Colonic mucosa (tissue), 4 donors: ENCODE measurements around the gene CDRT4. TPM values are rescaled to one million over a fixed set of nuclear protein-coding genes. Genes with fewer than 3 reads are reported as not detected.

ENCODE experiments used
- DNase-seq: peaks from one replicate; pipeline ENCODE4 v3.0.0-alpha.2; 2020
- H3K27ac ChIP-seq: fragments of 200-600 bp; one replicate; pipeline ENCODE4 v1.8.0; 2021
- H3K27me3 ChIP-seq: fragments of 200-600 bp; one replicate; pipeline ENCODE4 v1.8.0; 2021
- H3K36me3 ChIP-seq: fragments of 200-600 bp; one replicate; pipeline ENCODE4 v1.8.0; 2021
- H3K4me1 ChIP-seq: fragments of 200-600 bp; one replicate; pipeline ENCODE4 v1.8.0; 2021; ENCODE audit warnings: mild to moderate bottlenecking
- H3K4me3 ChIP-seq: fragments of 200-600 bp; one replicate; pipeline ENCODE4 v1.8.0; 2021
- H3K9ac ChIP-seq, 2 donors: one replicate each; pipeline ENCODE4 v1.7.0; 2013; ENCODE audit warnings: control low read depth in 2 of 2, low read depth in 2 of 2, low read length in 2 of 2
- H3K9me3 ChIP-seq: fragments of 200-600 bp; one replicate; pipeline ENCODE4 v1.8.0; 2021
- CTCF ChIP-seq: fragments of 200-600 bp; IDR thresholded peaks from one replicate; pipeline ENCODE4 v1.8.0; 2022; ENCODE audit warnings: antibody characterized with exemption, mild to moderate bottlenecking
- intact Hi-C: fragments of 100-400 bp; cut with DNase I; formaldehyde crosslinking; loops from one replicate; pipeline ENCODE4 v1.14.1; 2022
- total RNA-seq, 2 donors: library from RNA; stranded (reverse); fragmentation: NEBNext Ultra II Directional in 1 of 2; extraction: Animal tissue kit (Norgen Biotek cat#: 25700) in 1 of 2; gene quantifications; one replicate each; pipeline ENCODE4 v1.2.1, GENCODE V29; 2021
- donor health status: healthy.
- donor health status: DM: no; HTN: no; CAD: no.
- donor health status: DM: no; HTN: no; CAD: no.

The CDRT4 gene
- total RNA-seq, 2 donors from 2014 or later: 3.8 to 5.3 TPM

- intact Hi-C loops: no loop called here
- Histone ChIP-seq H3K9me3 (no peaks in the 10 kb centered on the region), H3K36me3 (no peaks in the 10 kb centered on the region), H3K4me1 (no peaks in the 10 kb centered on the region), H3K9ac (no peak overlapping the region), H3K27ac (no peak overlapping the region), H3K4me3 (no peak overlapping the region), H3K27me3 (no peaks in the 10 kb centered on the region)
- DNase-seq: no peak
- TF ChIP-seq CTCF: no peak
Observed at GRCh38 chr17:15438491-15439105, 28.8 kb downstream of the CDRT4 start.

GRCh38 chr17:15437303-15437635 lies 30.2 kb downstream of the CDRT4 start:
- intact Hi-C loops: no loop called here
- Histone ChIP-seq H3K4me1 (no peaks in the 10 kb centered on the region), H3K27ac (no peak overlapping the region), H3K9ac (peak overlapping the region in 1 of 2 donors; percentile 7), H3K36me3 (no peaks in the 10 kb centered on the region), H3K4me3 (no peak overlapping the region), H3K27me3 (no peaks in the 10 kb centered on the region), H3K9me3 (no peaks in the 10 kb centered on the region)
- no peak for DNase-seq
- no peak for TF ChIP-seq CTCF

- TF ChIP-seq CTCF: no peak
- intact Hi-C loops: no loop called here
- Histone ChIP-seq H3K9ac (peak overlapping the region in 1 of 2 donors; percentile 7), H3K9me3 (no peaks in the 10 kb centered on the region), H3K36me3 (no peaks in the 10 kb centered on the region), H3K27ac (no peak overlapping the region), H3K4me3 (no peak overlapping the region), H3K27me3 (no peaks in the 10 kb centered on the region), H3K4me1 (no peaks in the 10 kb centered on the region)
- DNase-seq: peak; percentile 62
Observed at GRCh38 chr17:15436473-15437302, 30.7 kb downstream of the CDRT4 start.

GRCh38 chr17:15434956-15435355 lies 32.5 kb downstream of the CDRT4 start:
- TF ChIP-seq CTCF: no peak
- Histone ChIP-seq H3K4me3 (no peak overlapping the region), H3K9ac (no peak overlapping the region), H3K4me1 (no peaks in the 10 kb centered on the region), H3K27ac (no peak overlapping the region), H3K36me3 (no peaks in the 10 kb centered on the region), H3K9me3 (no peaks in the 10 kb centered on the region), H3K27me3 (no peaks in the 10 kb centered on the region)
- no peak for DNase-seq
- intact Hi-C loops: no loop called here

GRCh38 chr17:15432807-15433611 lies 34.4 kb downstream of the CDRT4 start:
- intact Hi-C loops: no loop called here
- H3K9ac ChIP-seq: no peak overlapping the region
- no peak overlapping the region for H3K4me3 ChIP-seq
- no peak for DNase-seq
- H3K36me3 ChIP-seq: no peaks in the 10 kb centered on the region
- peak overlapping the region; percentile 20 for H3K27ac ChIP-seq
- no peak for TF ChIP-seq CTCF
- no peaks in the 10 kb centered on the region for H3K27me3 ChIP-seq
- no peaks in the 10 kb centered on the region for H3K4me1 ChIP-seq
- H3K9me3 ChIP-seq: no peaks in the 10 kb centered on the region
